ENCODE measurements around the gene TRDMT1. TPM values are rescaled to one million over a fixed set of nuclear protein-coding genes. Genes with fewer than 3 reads are reported as not detected.
A peak's percentile ranks its signal among the peaks of the same experiment; 100 is the strongest.

Gene TRDMT1
- total and polyA plus RNA-seq, 12 donors, result 2.0 to 6.3 (median 3.7) TPM

GRCh38 chr10:17206210-17206709 is 4.8 kb upstream of the TRDMT1 start:
- ATAC-seq (no peak), DNase-seq (no peak)
- WGBS, 2 donors, result 72 to 80% methylated on average over 7 of the region's 7 CpGs
- Histone ChIP-seq H3K4me3 (no peak overlapping the region), H3K36me3 (no peaks in the 10 kb centered on the region), H3K27ac (peak overlapping the region in 1 of 10 donors; percentile 63), H3K4me1 (peaks cover 0 to 28% (median 4%) of the 10 kb centered on the region in 9 donors), H3K9me3 (no peaks in the 10 kb centered on the region), H3K27me3 (no peaks in the 10 kb centered on the region)
- intact Hi-C loops (cut with DNase I), result no loop called here
- TF ChIP-seq CTCF (IDR thresholded peaks at IDR 0.05), result no peak

GRCh38 chr10:17203416-17203815 is 1.9 kb upstream of the TRDMT1 start:
- peaks cover 0 to 33% (median 18%) of the 10 kb centered on the region in 9 donors for H3K4me1 ChIP-seq
- no peaks in the 10 kb centered on the region for H3K9me3 ChIP-seq
- intact Hi-C loops (cut with DNase I), result loop anchor here in 1 of 10 donors (5.0 kb wide), 1 partner anchor 311 kb away; no protein-coding TSS in a partner anchor
- H3K36me3 ChIP-seq, result no peaks in the 10 kb centered on the region
- no peak for TF ChIP-seq CTCF (IDR thresholded peaks at IDR 0.05)
- no peak overlapping the region for H3K4me3 ChIP-seq
- no peak overlapping the region for H3K27ac ChIP-seq
- DNase-seq (no peak), ATAC-seq (no peak)
- H3K27me3 ChIP-seq, result no peaks in the 10 kb centered on the region
- 27 to 34% methylated on average over 3 of the region's 3 CpGs for WGBS, 2 donors

GRCh38 chr10:17202999-17203398 is 1.5 kb upstream of the TRDMT1 start:
- Histone ChIP-seq H3K4me1 (peaks cover 0 to 33% (median 18%) of the 10 kb centered on the region in 9 donors), H3K36me3 (no peaks in the 10 kb centered on the region), H3K27ac (no peak overlapping the region), H3K27me3 (no peaks in the 10 kb centered on the region), H3K4me3 (no peak overlapping the region), H3K9me3 (no peaks in the 10 kb centered on the region)
- 91 to 93% methylated on average over 4 of the region's 4 CpGs for WGBS, 2 donors
- ATAC-seq (no peak), DNase-seq (no peak)
- intact Hi-C loops (cut with DNase I), result loop anchor here in 1 of 10 donors (5.0 kb wide), 1 partner anchor 311 kb away; no protein-coding TSS in a partner anchor
- no peak for TF ChIP-seq CTCF (IDR thresholded peaks at IDR 0.05)

GRCh38 chr10:17202506-17202905 is 1.0 kb upstream of the TRDMT1 start:
- no peak for DNase-seq
- H3K4me3 ChIP-seq, result no peak overlapping the region
- H3K27ac ChIP-seq, result peak overlapping the region in 1 of 10 donors; percentile 99
- no peak for TF ChIP-seq CTCF (IDR thresholded peaks at IDR 0.05)
- WGBS, 2 donors, result 96 to 97% methylated on average over 2 of the region's 2 CpGs
- H3K36me3 ChIP-seq, result no peaks in the 10 kb centered on the region
- peaks cover 0 to 3% (median 0%) of the 10 kb centered on the region in 11 donors for H3K9me3 ChIP-seq
- no peaks in the 10 kb centered on the region for H3K27me3 ChIP-seq
- H3K4me1 ChIP-seq, result peaks cover 0 to 33% (median 18%) of the 10 kb centered on the region in 9 donors
- ATAC-seq, result no peak
- intact Hi-C loops (cut with DNase I), result loop anchor here in 1 of 10 donors (5.0 kb wide), 1 partner anchor 310 kb away; no protein-coding TSS in a partner anchor

All from heart right ventricle (tissue), 16 donors.